ENCODE measurements around the gene CCL16.

DNA sequence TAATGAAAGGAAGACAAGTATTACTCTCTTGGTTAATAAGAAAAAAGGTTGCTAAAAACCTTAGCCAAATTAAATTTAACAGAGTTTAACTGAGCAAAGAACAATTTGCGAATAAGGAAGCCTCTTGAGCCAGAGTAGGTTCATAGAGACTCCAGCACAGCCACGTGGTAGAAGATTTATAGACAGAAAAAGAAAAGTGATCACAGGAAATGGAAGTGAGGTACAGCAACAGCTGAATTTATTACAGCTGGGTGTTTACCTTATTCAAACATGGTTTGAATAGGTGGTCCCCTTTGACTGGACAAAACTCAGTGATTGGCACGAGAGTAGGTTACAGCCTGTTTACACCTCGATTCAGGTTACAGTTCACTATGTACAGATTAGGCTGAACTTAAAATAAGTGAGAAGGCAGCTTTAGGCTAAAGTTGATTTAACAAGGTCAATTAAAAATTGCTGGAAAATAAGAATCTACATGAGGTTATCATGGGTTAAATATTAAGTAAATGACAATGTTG is 23.4 kb upstream of the CCL16 start:
- TF ChIP-seq, protein P1, sequence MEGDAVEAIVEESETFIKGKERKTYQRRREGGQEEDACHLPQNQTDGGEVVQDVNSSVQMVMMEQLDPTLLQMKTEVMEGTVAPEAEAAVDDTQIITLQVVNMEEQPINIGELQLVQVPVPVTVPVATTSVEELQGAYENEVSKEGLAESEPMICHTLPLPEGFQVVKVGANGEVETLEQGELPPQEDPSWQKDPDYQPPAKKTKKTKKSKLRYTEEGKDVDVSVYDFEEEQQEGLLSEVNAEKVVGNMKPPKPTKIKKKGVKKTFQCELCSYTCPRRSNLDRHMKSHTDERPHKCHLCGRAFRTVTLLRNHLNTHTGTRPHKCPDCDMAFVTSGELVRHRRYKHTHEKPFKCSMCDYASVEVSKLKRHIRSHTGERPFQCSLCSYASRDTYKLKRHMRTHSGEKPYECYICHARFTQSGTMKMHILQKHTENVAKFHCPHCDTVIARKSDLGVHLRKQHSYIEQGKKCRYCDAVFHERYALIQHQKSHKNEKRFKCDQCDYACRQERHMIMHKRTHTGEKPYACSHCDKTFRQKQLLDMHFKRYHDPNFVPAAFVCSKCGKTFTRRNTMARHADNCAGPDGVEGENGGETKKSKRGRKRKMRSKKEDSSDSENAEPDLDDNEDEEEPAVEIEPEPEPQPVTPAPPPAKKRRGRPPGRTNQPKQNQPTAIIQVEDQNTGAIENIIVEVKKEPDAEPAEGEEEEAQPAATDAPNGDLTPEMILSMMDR (IDR thresholded peaks at IDR 0.05): no peak
- TF ChIP-seq EZH2 (IDR thresholded peaks at IDR 0.05; ENCODE audit: borderline replicate concordance, insufficient read depth, low read depth, low read length, poor library complexity, severe bottlenecking): no peak
